ENCODE measurements around the gene IL22. TPM values are rescaled to one million over a fixed set of nuclear protein-coding genes. Genes with fewer than 3 reads are reported as not detected.

The IL22 gene
- total RNA-seq, 2 donors from 2014 or later: not detected

DNA sequence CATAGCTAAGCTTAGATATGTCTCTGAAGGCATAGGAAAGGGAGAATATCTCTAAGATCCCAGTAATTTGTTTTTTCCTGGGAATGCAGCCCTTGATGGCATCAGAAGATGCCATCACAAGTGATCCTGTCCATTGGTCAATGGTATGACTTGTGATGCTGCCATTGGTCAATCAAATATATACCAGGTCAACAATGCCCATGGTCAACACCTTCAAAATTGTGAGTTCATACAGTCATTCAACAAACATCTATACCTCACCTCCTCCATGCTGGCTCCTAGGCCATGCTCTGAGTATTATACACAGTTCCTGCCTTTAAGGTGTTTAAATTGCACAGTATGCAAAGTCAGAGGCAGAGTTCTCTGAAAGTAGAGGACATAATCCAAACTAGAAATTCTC, 19.3 kb upstream of the IL22 start:
- TF ChIP-seq, protein P1, sequence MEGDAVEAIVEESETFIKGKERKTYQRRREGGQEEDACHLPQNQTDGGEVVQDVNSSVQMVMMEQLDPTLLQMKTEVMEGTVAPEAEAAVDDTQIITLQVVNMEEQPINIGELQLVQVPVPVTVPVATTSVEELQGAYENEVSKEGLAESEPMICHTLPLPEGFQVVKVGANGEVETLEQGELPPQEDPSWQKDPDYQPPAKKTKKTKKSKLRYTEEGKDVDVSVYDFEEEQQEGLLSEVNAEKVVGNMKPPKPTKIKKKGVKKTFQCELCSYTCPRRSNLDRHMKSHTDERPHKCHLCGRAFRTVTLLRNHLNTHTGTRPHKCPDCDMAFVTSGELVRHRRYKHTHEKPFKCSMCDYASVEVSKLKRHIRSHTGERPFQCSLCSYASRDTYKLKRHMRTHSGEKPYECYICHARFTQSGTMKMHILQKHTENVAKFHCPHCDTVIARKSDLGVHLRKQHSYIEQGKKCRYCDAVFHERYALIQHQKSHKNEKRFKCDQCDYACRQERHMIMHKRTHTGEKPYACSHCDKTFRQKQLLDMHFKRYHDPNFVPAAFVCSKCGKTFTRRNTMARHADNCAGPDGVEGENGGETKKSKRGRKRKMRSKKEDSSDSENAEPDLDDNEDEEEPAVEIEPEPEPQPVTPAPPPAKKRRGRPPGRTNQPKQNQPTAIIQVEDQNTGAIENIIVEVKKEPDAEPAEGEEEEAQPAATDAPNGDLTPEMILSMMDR (IDR thresholded peaks at IDR 0.05): no peak
- TF ChIP-seq POLR2AphosphoS5 (IDR thresholded peaks at IDR 0.05) (no peak), POLR2A (IDR thresholded peaks at IDR 0.05) (no peak)
- no peaks in the 10 kb centered on the region for H3K27me3 ChIP-seq (replicated peaks; ENCODE audit: insufficient read depth)
- H3K4me3 ChIP-seq: no peak overlapping the region
- H3K27ac ChIP-seq: no peak overlapping the region
- intact Hi-C loops (cut with DNase I): no loop called here
- H3K36me3 ChIP-seq: no peaks in the 10 kb centered on the region
- no peaks in the 10 kb centered on the region for H3K9me3 ChIP-seq
- no peak for DNase-seq (ENCODE audit: low spot score)
- H3K4me1 ChIP-seq (replicated peaks): no peaks in the 10 kb centered on the region

DNA sequence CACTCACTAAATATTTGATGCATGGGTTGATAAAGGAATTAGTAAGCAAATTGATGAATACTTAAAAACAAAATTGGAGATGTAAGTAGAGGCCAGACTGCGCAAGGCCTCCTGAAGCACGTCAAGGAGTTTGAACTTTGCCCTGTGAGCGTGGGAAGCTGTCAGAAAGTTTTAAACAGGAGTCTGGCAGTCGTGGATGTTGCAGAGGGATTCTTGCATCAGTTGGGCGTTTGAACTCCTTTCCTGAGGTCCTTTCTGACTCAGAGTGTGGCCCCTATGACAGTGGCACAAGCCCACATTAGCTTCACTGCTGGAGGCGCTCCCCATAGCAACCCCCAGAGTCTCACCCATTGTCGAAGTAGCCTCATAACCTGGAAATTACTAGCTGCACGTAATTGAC, 17.9 kb upstream of the IL22 start:
- 81% methylated on average over 8 of the region's 8 CpGs for WGBS
- no peak overlapping the region for H3K27ac ChIP-seq
- no peaks in the 10 kb centered on the region for H3K4me1 ChIP-seq (replicated peaks)
- no peaks in the 10 kb centered on the region for H3K27me3 ChIP-seq (replicated peaks; ENCODE audit: insufficient read depth)
- DNase-seq (ENCODE audit: low spot score): no peak
- intact Hi-C loops (cut with DNase I): no loop called here
- no peaks in the 10 kb centered on the region for H3K36me3 ChIP-seq
- no peak overlapping the region for H3K4me3 ChIP-seq
- H3K9me3 ChIP-seq: no peaks in the 10 kb centered on the region
- TF ChIP-seq POLR2AphosphoS5 (IDR thresholded peaks at IDR 0.05): no peak
- TF ChIP-seq, protein P1 (IDR thresholded peaks at IDR 0.05): no peak
- TF ChIP-seq POLR2A (IDR thresholded peaks at IDR 0.05): no peak

DNA sequence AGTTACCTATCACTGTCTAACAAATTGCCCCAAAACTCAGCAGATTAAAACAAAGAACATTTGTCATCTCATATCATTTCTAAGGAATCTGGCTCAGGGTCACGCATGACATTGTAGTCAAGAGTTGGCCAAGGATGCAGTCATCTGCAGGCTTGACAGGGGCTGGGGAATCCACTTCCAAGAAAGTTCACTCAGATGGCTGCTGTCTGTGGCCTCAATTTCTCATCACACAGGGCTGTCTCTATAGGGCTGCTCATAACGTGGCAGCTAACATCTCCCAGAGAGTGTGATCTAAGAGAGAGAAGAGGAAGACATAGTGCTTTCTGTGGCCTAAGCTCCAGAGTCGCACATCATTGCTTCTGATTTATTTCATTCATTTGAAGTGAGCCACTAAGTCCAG, 17.0 kb upstream of the IL22 start:
- Histone ChIP-seq H3K36me3 (no peaks in the 10 kb centered on the region), H3K4me3 (no peak overlapping the region), H3K27ac (no peak overlapping the region), H3K27me3 (replicated peaks; ENCODE audit: insufficient read depth) (no peaks in the 10 kb centered on the region), H3K9me3 (no peaks in the 10 kb centered on the region), H3K4me1 (replicated peaks) (no peaks in the 10 kb centered on the region)
- intact Hi-C loops (cut with DNase I): no loop called here
- TF ChIP-seq POLR2A (IDR thresholded peaks at IDR 0.05) (no peak), POLR2AphosphoS5 (IDR thresholded peaks at IDR 0.05) (no peak)
- TF ChIP-seq, protein P1 (IDR thresholded peaks at IDR 0.05): no peak
- 88% methylated on average over 3 of the region's 3 CpGs for WGBS
- DNase-seq (ENCODE audit: low spot score): no peak

DNA sequence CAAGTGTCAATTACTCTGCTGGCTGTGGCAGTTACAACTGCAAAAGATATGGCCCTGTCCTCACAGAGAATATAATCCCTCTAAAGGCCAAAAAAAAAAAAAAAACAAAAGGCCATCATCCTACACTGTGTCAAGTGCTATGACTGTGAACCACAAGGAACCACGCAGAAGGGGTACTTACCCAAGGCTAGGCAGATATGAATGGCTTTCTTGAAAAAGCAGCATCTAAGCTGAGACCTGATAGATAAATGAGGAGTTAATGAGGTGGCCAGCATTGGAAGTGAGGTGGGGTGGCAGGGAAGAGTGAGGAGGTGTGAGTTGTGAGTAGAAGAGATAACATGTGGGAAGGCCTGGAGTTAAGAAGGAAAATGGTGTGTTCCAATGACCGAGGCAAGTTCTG, 16.4 kb upstream of the IL22 start:
- DNase-seq (ENCODE audit: low spot score): no peak
- H3K27me3 ChIP-seq (replicated peaks; ENCODE audit: insufficient read depth): no peaks in the 10 kb centered on the region
- H3K4me1 ChIP-seq (replicated peaks): no peaks in the 10 kb centered on the region
- H3K36me3 ChIP-seq: no peaks in the 10 kb centered on the region
- H3K9me3 ChIP-seq: no peaks in the 10 kb centered on the region
- intact Hi-C loops (cut with DNase I): no loop called here
- H3K4me3 ChIP-seq: no peak overlapping the region
- 100% methylated on average over 2 of the region's 2 CpGs for WGBS
- TF ChIP-seq, protein P1 (IDR thresholded peaks at IDR 0.05): no peak
- TF ChIP-seq POLR2A (IDR thresholded peaks at IDR 0.05) (no peak), POLR2AphosphoS5 (IDR thresholded peaks at IDR 0.05) (no peak)
- no peak overlapping the region for H3K27ac ChIP-seq

DNA sequence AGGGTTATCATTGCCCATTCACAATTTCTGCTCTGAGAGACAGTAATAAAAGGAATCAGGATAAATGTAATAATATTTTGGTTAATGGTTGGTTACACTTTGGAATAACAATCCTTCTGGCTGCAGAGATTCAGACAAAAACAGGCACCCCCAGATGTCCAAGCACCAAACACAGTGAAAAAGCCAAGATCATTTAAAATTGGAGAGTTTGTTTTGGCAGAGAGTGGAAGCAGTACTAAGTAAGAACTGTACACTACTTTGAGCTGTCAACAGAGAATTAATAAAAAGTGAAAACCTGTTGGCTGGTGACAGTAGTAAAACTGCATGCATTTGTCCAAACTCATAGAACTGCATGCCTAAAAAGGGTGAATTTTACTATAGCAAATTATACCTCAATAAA, 15.6 kb upstream of the IL22 start:
- H3K36me3 ChIP-seq: no peaks in the 10 kb centered on the region
- no peak for DNase-seq (ENCODE audit: low spot score)
- no peak overlapping the region for H3K4me3 ChIP-seq
- no peak overlapping the region for H3K27ac ChIP-seq
- TF ChIP-seq POLR2A (IDR thresholded peaks at IDR 0.05) (no peak), POLR2AphosphoS5 (IDR thresholded peaks at IDR 0.05) (no peak)
- TF ChIP-seq, protein P1 (IDR thresholded peaks at IDR 0.05): no peak
- H3K4me1 ChIP-seq (replicated peaks): no peaks in the 10 kb centered on the region
- H3K27me3 ChIP-seq (replicated peaks; ENCODE audit: insufficient read depth): no peaks in the 10 kb centered on the region
- intact Hi-C loops (cut with DNase I): no loop called here
- no peaks in the 10 kb centered on the region for H3K9me3 ChIP-seq

Data from prostate gland (tissue), 2 donors.